ENCODE results near the gene GZMM.

The GZMM gene

DNA sequence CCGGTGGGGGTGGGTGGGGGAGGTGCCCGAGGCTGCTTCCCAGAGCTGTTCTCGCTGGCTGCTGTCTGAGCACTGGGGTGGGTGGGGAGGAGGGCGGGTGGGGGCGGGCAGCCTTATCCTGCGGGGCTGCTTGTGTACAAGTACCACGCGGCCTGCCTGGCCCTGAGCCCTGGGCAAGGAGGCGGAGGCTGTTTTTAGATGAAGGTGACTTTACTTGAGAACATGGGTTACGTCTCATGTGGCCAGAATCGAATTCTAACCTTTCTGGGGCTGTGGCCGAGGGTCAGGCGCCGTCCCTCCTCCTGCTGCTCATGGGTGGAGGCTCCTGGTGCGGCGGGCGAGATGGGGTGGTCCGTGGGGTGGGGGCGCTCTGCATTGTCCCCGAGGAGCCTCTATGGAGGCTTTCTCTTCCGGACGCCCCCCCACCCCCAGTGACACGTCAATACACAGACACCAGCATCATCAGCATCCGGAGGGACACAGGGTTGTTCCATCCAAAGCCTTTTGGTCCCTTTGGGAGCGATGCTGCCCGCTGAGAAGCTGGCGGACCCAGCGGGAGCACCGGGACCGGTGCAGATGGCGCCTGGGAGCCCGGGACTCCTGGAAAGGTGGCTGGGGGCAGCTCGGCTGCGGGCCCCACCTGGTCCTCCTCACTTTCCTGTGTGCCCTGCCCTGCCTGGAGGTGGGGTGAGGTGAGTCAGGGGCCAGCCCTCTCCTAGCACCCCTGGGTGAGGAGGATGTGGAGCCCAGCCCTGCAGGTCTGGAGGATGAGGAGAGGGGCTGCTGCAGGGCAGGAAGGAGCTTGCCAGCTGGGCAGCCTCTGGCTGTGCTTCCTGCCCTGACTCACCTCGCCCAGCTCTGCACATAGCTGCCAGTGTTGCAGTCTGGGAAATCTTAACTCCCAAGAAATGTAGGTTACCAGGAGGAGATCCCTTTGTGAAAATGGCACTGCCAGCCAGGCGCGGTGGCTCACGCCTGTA, 32.0 kb downstream of the GZMM start:
- intact Hi-C loops (cut with DNase I), result no loop called here
- DNase-seq, result peak in 24 of 42 donors; percentile 29 to 82 (median 60)

DNA sequence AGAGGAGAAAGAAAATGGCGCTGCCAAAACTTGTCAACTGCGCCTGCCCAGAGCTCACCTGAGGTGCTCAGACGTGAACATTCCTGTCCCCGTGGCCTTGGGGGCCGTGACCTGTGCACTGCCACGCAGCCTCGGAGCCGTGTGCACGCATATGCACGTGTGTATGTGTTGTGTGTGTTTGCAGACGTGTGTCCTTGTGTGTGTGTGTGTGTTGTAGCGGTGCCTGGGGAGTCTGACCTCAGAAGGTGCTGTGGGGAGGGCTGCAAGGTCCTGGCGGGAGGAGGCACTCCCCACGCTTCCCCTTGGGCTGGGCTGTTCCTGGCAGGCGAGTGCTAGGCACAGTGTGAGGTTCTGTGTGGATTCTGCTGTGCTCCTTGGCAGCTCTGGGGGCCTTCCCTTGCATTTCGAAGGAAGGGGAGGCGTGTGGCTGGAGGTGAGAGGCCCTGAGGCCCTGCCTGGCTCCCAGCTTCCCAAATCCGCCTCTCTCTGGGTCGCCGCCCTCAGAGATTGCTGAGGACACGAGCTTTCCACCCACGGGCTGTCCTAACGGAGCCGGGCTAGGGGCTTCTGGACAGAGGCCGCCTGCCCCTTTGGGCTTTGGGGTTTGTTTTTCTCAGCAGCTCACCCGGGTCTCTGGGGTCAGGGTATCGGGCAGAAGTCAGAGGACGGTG, 33.0 kb downstream of the GZMM start:
- DNase-seq, result peak in 2 of 42 donors; percentile 6 to 26
- intact Hi-C loops (cut with DNase I), result no loop called here

DNA sequence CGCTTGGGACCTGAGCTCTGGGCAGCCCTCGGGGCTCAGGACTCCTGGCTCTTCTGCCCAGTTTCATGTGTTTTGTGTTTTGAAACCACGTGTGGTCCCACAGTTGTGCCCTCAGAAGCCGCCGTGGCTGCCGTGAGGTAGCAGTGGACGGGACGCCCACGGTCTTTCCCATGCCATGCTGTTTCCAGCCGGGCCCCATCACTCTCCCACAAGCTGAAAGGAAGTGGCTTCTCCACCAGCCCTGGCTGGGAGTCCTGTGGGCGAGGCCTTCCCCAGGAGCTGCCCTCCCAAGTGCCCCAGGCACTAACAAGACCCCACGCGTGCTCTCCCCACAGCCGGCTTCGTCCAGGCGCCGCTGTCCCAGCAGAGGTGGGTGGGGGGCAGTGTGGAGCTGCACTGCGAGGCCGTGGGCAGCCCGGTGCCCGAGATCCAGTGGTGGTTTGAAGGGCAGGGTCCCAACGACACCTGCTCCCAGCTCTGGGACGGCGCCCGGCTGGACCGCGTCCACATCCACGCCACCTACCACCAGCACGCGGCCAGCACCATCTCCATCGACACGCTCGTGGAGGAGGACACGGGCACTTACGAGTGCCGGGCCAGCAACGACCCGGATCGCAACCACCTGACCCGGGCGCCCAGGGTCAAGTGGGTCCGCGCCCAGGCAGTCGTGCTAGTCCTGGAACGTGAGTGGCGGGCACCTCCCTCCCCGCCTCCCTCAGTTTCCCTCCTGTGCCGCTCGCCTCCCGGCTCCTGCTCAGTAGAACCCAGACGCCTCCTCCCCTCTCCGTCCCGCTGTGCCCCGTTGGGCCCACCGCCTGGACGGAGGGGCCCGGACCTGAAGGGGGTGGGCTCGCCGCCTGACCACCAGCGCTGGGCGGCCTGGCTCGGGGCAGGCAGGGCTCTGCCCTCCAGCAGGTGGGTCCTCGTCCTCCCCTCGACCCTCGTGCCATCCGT, 33.9 kb downstream of the GZMM start:
- intact Hi-C loops (cut with DNase I), result no loop called here
- DNase-seq, result peak in 2 of 42 donors; percentile 3 to 22

DNA sequence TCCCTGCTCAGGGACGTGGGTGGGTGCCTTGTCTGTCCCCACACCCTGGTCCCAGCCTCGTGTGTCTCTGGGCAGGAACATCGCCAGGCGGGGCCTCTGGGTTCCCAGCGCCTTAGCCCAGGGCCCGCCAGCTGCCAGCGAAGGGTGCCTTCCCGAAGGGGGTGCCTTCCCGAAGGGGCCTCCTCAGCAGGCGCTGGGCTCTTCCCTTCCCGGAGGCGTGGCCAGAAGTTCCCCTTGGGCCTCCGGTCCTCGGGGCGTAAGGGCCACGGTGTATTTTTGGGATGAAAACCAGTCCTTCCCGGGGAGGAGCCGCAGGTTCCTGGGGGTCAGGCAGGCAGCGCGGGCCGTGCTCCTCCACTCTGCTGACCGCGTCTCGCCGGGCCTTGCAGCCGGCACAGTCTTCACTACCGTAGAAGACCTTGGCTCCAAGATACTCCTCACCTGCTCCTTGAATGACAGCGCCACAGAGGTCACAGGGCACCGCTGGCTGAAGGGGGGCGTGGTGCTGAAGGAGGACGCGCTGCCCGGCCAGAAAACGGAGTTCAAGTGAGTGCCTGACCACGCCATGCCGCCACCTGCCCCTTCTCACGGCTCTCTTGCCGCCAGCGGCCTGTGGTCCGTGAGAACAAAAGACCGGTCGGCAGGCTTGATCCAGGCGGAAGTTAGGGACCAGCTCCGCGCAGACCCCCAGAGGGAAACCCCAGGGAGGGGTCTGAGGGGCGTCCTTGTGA, 35.4 kb downstream of the GZMM start:
- DNase-seq, result peak in 2 of 42 donors; percentile 2 to 23
- intact Hi-C loops (cut with DNase I), result no loop called here

DNA sequence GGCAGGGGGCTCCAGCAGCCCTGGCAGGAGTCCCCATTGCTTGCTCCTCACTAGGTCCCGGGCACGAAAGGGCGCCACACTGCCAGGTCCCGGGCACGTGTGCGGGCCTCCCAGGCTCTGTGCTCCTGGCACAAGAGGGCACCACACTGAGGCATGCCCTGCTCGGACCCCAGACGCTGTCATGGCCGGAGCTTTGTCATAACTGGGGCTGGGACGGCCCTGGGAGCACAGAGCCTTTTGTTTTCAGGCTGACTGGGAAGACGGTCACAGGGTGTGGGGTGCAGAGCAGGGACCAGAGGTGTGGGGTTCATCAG, 35.9 kb downstream of the GZMM start:
- peak in 1 of 42 donors; percentile 2 for DNase-seq
- intact Hi-C loops (cut with DNase I), result loop anchor here (10.0 kb wide), 1 partner anchor 155 kb away; no protein-coding TSS in a partner anchor

- intact Hi-C loops (cut with DNase I), result loop anchor here (10.0 kb wide), 1 partner anchor 154 kb away; no protein-coding TSS in a partner anchor
Observed at GRCh38 chr19:580274-580835, 36.5 kb downstream of the GZMM start.

GRCh38 chr19:581399-582111, 37.7 kb downstream of the GZMM start:
- intact Hi-C loops (cut with DNase I), result loop anchor here (10.0 kb wide), 1 partner anchor 153 kb away; no protein-coding TSS in a partner anchor

More at GRCh38 chr19:580274-580835, 36.5 kb downstream of the GZMM start:
- peak in 2 of 42 donors; percentile 3 to 29 for DNase-seq

DNA sequence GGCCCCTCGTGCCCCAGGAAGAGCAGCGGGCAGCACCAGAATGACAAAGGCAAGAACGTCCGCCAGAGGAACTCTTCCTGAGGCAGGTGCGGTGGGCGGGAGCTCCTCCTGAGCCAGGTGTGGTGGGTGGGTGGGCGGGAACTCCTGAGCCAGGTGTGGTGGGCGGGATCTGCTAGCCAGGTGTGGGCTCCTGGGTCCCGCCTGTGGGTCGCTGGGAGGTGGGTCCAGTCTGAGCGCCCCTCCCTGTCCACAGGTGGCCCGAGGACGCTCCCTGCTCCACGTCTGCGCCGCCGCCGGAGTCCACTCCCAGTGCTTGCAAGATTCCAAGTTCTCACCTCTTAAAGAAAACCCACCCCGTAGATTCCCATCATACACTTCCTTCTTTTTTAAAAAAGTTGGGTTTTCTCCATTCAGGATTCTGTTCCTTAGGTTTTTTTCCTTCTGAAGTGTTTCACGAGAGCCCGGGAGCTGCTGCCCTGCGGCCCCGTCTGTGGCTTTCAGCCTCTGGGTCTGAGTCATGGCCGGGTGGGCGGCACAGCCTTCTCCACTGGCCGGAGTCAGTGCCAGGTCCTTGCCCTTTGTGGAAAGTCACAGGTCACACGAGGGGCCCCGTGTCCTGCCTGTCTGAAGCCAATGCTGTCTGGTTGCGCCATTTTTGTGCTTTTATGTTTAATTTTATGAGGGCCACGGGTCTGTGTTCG, 38.8 kb downstream of the GZMM start:
- peak in 2 of 42 donors; percentile 3 to 27 for DNase-seq
- intact Hi-C loops (cut with DNase I), result loop anchor here (10.0 kb wide), 1 partner anchor 152 kb away; no protein-coding TSS in a partner anchor

More at GRCh38 chr19:581399-582111, 37.7 kb downstream of the GZMM start:
- DNase-seq, result peak in 2 of 42 donors; percentile 2 to 23

DNA sequence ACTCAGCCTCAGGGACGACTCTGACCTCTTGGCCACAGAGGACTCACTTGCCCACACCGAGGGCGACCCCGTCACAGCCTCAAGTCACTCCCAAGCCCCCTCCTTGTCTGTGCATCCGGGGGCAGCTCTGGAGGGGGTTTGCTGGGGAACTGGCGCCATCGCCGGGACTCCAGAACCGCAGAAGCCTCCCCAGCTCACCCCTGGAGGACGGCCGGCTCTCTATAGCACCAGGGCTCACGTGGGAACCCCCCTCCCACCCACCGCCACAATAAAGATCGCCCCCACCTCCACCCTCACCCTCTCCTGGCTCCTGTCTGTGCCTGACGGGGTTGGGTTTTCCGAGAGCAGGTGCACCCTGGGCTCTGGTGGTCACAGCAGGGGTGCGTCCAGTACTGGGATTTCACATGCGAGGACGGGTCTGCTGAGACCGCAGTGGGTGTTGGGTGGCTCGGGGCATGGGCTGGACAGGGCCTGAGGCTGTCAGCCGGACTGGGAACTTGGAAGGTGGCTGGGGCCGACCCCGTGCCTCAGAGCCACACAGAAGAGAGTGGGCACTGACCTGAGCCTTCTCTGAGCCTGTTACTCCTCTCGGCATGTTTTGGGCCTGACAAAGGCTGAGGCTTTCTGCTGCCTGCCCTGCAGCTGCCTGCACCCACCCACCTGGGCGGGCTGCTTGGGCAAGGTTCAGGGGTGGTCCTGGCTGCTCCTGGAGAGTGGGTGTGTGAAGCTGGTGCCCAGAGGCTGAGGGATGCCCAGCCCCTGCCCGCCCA, 39.5 kb downstream of the GZMM start:
- intact Hi-C loops (cut with DNase I), result loop anchor here (10.0 kb wide), 1 partner anchor 151 kb away; no protein-coding TSS in a partner anchor
- peak in 1 of 42 donors; percentile 2 for DNase-seq

DNA sequence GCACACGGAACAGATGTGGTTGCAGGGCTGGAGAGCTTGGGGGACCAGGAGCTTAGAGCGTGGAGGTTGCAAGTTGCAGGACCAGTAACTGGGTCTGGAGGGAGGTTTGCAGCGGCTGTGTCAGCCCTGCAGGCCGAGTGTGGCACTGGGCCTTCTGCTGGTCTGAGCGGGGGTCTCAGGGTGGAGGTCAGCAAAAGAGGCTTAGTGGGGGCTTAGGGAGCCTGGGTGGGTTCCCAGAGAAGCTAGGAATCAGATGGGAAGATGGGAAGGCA, 40.1 kb downstream of the GZMM start:
- intact Hi-C loops (cut with DNase I), result loop anchor here (10.0 kb wide), 1 partner anchor 151 kb away; no protein-coding TSS in a partner anchor

DNA sequence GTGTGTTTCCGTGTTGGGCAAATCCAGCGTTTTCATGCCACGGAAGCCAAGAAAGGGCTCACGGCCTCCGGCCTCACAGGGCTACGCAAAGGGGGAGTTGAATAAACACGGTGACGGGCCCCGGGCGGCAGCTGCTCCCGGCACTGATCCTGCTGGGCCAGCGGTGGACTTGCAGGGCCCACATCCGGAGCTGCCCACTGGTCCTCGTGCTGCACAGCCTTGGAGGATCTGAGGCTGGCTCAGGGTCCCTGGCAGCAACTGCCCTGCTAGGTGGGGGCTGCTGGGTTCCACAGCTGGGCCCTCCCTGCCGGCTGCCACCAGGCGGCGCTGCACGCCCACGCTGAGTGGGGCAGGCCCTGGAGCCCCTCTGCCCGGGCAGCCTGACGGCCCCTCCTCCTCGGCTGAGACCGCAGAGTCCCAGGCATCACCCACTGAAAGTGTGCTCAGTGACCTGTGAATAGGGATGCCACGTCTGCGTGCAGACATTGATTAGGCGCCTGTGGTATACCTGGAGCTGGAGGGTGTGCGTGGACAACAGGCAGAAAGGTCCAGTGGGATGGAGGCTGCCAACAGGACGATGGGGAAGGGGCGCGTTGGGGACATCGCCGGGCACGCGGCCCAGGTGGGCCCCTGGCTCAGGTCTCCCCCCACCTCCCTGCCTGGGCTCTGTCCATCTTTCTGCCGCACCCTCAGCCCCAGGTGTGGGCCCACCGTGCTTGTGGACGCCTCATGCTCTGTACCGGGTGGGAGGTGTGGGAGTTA, 40.6 kb downstream of the GZMM start:
- DNase-seq, result peak in 38 of 42 donors; percentile 44 to 88 (median 70)
- intact Hi-C loops (cut with DNase I), result loop anchor here (10.0 kb wide), 1 partner anchor 150 kb away; no protein-coding TSS in a partner anchor

More for the DNA sequence above, 40.1 kb downstream of the GZMM start:
- no peak for DNase-seq

GRCh38 chr19:585146-585545, 41.3 kb downstream of the GZMM start:
- peak in 1 of 42 donors; percentile 2 for DNase-seq
- intact Hi-C loops (cut with DNase I), result loop anchor here (10.0 kb wide), 1 partner anchor 150 kb away; no protein-coding TSS in a partner anchor

GRCh38 chr19:585551-586110, 41.8 kb downstream of the GZMM start:
- DNase-seq, result no peak
- intact Hi-C loops (cut with DNase I), result loop anchor here (10.0 kb wide), 1 partner anchor 149 kb away; no protein-coding TSS in a partner anchor

GRCh38 chr19:588093-588740, 44.4 kb downstream of the GZMM start:
- intact Hi-C loops (cut with DNase I), result loop anchor here (10.0 kb wide), 1 partner anchor 147 kb away; no protein-coding TSS in a partner anchor
- DNase-seq, result peak; percentile 80 to 98 (median 93)

All from head of caudate nucleus (tissue), 42 donors.